Stomach smooth muscle (tissue), 2 donors: ENCODE measurements around the gene ZNF740.
A peak's percentile ranks its signal among the peaks of the same experiment; 100 is the strongest.

Experiments used
- H3K27ac ChIP-seq: one replicate; pipeline ENCODE4 v1.7.0; 2013; ENCODE audit warnings: mild to moderate bottlenecking, low read length, inconsistent platforms
- H3K27me3 ChIP-seq, 2 donors: one replicate each; pipeline ENCODE4 v1.7.0; 2013; ENCODE audit warnings: low read length in 2 of 2; ENCODE audit not compliant: insufficient read depth in 2 of 2, control insufficient read depth in 1 of 2
- H3K36me3 ChIP-seq, 2 donors: one replicate each; pipeline ENCODE4 v1.7.0; 2013; ENCODE audit warnings: low read length in 2 of 2; ENCODE audit not compliant: control insufficient read depth in 2 of 2, insufficient read depth in 2 of 2
- H3K4me1 ChIP-seq: one replicate; pipeline ENCODE4 v1.7.0; 2013; ENCODE audit warnings: low read length; ENCODE audit not compliant: control insufficient read depth, insufficient read depth
- H3K4me3 ChIP-seq, 2 donors: one replicate each; pipeline ENCODE4 v1.7.0; 2013; ENCODE audit warnings: low read length in 2 of 2
- H3K9ac ChIP-seq, 2 donors: one replicate each; pipeline ENCODE4 v1.7.0; 2013; ENCODE audit warnings: low read length in 2 of 2, mild to moderate bottlenecking in 1 of 2
- H3K9me3 ChIP-seq, 2 donors: one replicate each; pipeline ENCODE4 v1.7.0; 2013; ENCODE audit warnings: low read length in 2 of 2; ENCODE audit not compliant: control insufficient read depth in 2 of 2
- donor health status: healthy.
- donor health status: Pancreatic carcinoma.

ZNF740 gene, protein sequence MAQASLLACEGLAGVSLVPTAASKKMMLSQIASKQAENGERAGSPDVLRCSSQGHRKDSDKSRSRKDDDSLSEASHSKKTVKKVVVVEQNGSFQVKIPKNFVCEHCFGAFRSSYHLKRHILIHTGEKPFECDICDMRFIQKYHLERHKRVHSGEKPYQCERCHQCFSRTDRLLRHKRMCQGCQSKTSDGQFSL

DNA sequence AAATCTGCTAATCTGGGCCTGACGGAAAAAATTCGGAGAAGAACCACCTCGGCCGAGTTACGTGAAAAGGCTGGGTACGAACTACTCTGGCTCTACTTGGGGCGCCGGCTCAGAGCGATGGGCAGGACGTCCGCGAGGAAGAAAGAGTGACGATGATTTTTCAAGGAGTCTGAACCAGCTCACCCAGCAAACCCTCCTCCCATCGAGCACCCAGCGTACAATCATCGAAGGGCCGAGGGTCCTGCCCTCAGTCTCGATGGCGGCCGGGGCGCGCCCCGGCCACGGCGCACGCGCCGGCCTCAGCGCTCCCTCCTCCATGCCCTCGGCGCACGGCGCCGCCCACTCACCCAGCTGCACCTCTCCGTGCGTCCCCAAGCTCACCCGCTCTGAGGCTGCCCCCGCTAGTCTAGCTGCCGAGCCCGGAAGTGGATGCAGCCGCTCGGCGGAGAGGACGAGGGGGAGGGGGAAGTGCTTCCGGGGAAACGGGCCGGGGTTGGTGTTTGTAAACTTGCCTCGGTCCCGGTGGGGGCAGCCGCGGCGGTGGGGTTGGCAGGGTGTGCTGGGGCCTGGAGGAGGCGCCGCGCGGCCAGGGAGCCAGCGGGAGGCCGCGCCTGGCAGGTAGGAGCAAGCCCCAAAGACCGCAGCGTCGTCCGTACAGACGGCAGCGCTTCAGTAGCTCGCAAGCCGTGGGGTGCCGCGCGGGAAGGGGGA lies at the start of gene ZNF740, which contains the start of gene CSAD:
Gene ZNF740 (plus strand): TSS at position 503 of the 711 bp plus-strand sequence. CDS start 1,262 bp downstream, outside the sequence.
Gene CSAD (minus strand): TSS at position 706 of the 711 bp plus-strand sequence. CDS start 7,455 bp downstream, outside the sequence.
- peak within 1 kb of the TSS; percentile 96 for H3K27ac ChIP-seq
- H3K4me3 ChIP-seq = peak within 1 kb of the TSS; percentile 86 to 87
- H3K9ac ChIP-seq = peak within 1 kb of the TSS; percentile 75 to 95
- peaks cover 40% of the 10 kb centered on the region for H3K4me1 ChIP-seq
- no peaks in the 10 kb centered on the region for H3K9me3 ChIP-seq
- peaks cover 20 to 25% of the 10 kb centered on the region in 2 donors for H3K36me3 ChIP-seq
- no peaks in the 10 kb centered on the region for H3K27me3 ChIP-seq

DNA sequence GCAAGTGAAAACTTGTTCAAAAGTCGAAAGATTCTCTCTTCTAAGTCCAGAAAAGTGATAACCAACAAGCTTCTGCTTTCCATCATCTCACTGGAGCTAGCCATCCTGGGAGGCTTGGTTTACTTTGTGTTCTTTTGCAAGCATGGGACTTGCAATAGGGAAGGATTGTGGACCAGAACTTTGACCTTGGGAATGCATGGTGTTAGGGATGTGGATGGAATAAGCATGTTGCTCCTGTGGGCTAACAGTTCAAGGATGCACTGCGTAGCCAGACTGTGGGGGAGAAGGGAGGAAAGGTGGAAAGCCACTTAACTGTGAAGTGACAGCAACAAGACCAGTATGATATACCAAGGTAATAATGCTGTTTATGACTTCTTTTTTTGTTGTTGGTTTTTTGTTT lies 48.7 kb upstream of the ZNF740 start:
- H3K4me3 ChIP-seq = no peak overlapping the region
- H3K36me3 ChIP-seq = no peaks in the 10 kb centered on the region
- no peak overlapping the region for H3K27ac ChIP-seq
- peaks cover 0 to 4% of the 10 kb centered on the region in 2 donors for H3K9me3 ChIP-seq
- no peak overlapping the region for H3K9ac ChIP-seq
- H3K27me3 ChIP-seq = no peaks in the 10 kb centered on the region
- H3K4me1 ChIP-seq = no peaks in the 10 kb centered on the region

DNA sequence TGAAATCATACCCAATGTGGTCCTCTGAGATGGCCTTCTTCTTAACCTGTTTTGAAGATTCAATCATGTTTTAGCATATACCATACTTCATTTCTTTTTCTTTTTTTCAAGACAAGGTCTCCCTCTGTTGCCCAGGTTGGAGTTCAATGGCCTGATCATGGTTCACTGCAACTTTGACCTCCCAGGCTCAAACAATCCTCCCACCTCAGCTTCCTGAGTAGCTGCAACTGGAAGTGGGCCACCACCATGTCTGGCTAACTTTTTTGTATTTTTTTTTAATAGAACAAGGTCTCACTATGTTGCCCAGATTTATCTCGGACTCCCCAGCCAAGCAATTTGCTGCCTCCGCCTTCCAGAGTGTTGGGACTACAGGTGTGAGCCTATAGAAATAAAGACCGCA lies 46.8 kb upstream of the ZNF740 start:
- H3K9ac ChIP-seq = no peak overlapping the region
- peaks cover 0 to 6% of the 10 kb centered on the region in 2 donors for H3K9me3 ChIP-seq
- H3K4me1 ChIP-seq = no peaks in the 10 kb centered on the region
- no peak overlapping the region for H3K4me3 ChIP-seq
- no peaks in the 10 kb centered on the region for H3K36me3 ChIP-seq
- no peak overlapping the region for H3K27ac ChIP-seq
- H3K27me3 ChIP-seq = no peaks in the 10 kb centered on the region

DNA sequence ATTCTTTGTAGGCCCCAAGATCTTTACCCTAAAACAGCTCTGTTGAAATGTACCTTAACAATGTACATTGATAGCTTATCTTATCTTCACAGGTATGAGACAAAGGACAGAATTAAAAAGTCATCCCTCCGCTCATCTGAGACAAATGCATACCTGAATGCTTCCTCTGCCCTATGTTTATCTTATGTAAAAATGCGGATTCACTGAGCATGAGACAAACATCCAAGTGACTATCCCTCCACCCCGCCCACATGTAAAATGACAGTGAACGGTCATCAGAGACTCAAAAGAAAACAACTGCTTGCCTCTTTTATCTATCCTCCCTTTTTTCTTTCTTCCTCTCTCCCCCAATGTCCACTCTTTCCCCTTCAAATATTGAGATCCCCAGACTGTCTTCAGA lies 37.2 kb upstream of the ZNF740 start:
- H3K4me1 ChIP-seq = no peaks in the 10 kb centered on the region
- H3K27ac ChIP-seq = no peak overlapping the region
- no peaks in the 10 kb centered on the region for H3K36me3 ChIP-seq
- no peak overlapping the region for H3K4me3 ChIP-seq
- H3K9ac ChIP-seq = no peak overlapping the region
- H3K27me3 ChIP-seq = no peaks in the 10 kb centered on the region
- H3K9me3 ChIP-seq = no peaks in the 10 kb centered on the region

DNA sequence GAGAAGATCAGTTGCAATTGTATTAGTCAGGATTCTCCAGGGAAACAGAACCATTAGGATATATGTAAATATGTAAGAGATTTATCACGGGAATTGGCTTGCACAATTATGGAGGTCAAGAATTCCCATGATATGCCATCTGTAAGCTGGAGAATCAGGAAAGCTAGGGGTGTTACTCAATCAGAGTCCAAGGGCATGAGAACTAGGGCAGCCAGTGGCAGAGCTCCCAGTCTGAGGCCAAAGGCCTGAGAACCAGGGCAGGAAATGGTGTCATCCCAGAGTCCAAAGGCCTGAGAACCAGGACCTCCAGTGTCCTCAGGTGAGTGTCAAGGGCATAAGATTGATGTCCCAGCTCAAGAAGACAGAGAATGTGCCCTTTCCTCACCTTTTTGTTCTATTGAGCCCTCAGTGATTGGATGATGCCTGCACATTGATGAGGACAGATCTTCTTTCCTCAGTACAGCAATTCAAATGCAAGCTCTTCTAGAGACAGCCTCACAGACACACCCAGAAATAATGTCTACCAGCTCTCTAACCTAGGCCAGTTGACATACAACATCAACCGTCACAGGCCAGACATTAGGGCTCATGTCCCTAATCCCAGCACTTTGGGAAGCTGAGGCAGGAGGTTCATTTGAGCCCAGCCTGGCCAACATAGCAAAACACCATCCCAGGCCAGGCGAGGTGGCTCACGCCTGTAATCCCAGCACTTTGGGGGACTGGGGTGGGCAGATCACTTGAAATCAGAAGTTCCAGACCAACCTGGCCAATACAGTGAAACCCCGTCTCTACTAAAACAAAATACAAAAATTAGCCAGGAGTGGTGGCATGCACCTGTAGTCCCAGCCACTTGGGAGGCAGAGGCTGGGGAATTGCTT lies 34.9 kb upstream of the ZNF740 start:
- Histone ChIP-seq H3K27ac (no peak overlapping the region), H3K4me1 (no peaks in the 10 kb centered on the region), H3K9ac (no peak overlapping the region), H3K27me3 (no peaks in the 10 kb centered on the region), H3K9me3 (no peaks in the 10 kb centered on the region), H3K4me3 (no peak overlapping the region), H3K36me3 (no peaks in the 10 kb centered on the region)

DNA sequence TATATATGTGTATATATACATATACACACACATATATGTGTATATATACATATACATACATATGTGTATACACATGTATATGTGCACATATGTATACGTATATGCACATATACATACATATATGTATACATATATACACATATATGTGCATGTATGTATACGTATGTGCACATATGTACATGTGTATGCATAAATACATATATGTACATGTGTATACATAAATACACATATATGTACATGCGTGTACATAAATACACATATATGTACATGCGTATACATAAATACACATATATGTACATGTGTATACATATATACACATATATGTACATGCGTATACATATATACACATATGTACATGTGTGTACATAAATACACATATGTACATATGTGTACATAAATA lies 33.3 kb upstream of the ZNF740 start:
- Histone ChIP-seq H3K27me3 (no peaks in the 10 kb centered on the region), H3K9ac (no peak overlapping the region), H3K36me3 (no peaks in the 10 kb centered on the region), H3K27ac (no peak overlapping the region), H3K9me3 (no peaks in the 10 kb centered on the region), H3K4me1 (no peaks in the 10 kb centered on the region), H3K4me3 (no peak overlapping the region)

DNA sequence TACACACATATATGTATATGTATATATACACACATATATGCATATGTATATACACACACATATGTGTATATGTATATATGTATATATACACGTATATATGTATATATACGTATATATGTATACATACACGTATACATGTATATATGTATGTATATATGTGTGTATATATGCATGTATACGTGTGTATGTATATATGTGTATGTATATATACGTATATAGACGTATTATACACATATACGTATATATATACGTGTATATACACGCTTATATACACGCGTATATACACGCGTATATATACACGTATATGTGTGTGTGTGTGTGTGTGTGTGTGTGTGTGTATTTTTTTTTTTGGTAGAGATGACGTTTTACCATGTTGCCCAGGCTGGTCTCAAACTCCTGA lies 32.9 kb upstream of the ZNF740 start:
- no peak overlapping the region for H3K9ac ChIP-seq
- H3K4me1 ChIP-seq = no peaks in the 10 kb centered on the region
- no peak overlapping the region for H3K4me3 ChIP-seq
- no peak overlapping the region for H3K27ac ChIP-seq
- no peaks in the 10 kb centered on the region for H3K36me3 ChIP-seq
- H3K9me3 ChIP-seq = no peaks in the 10 kb centered on the region
- H3K27me3 ChIP-seq = no peaks in the 10 kb centered on the region

DNA sequence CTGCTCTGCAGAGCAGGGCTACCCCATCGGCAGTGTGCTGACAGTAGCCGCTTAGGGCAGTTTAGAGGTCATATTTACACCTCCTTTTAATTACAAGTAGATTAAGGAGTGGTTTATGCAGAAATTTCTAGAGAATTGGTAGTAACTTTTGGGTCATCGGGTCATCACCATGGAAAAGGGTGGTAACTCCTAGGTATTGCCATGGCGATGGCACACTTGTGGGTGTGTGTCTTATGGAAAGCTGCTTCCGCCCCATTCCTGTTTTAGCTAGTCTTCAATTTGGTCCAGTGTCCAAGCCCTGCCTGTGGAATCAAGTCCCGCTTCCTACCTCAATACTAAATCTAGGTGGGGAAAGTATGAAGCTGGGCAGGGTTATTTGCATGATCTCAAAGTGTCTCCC lies 29.5 kb upstream of the ZNF740 start:
- Histone ChIP-seq H3K27ac (no peak overlapping the region), H3K9ac (no peak overlapping the region), H3K9me3 (no peaks in the 10 kb centered on the region), H3K27me3 (no peaks in the 10 kb centered on the region), H3K4me3 (no peak overlapping the region), H3K36me3 (no peaks in the 10 kb centered on the region), H3K4me1 (no peaks in the 10 kb centered on the region)

DNA sequence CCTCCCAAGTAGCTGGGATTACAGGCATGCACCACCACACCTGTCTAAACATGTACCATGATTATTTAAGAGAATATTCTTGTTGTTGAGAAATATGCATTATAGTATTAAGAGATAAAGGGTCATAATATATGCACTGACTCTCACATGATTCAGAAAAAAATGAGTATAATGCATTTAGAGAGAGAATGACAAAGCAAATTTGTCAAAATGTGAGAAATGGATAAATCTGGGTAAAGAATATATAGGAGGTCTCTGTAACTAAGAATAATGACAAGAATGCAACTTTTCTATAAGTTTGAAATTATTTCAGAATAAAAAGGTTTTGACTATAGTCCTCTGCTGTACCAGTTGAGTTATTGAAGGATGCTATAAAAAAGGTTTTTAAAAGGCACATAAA lies 28.1 kb upstream of the ZNF740 start:
- no peaks in the 10 kb centered on the region for H3K4me1 ChIP-seq
- no peaks in the 10 kb centered on the region for H3K27me3 ChIP-seq
- no peak overlapping the region for H3K9ac ChIP-seq
- H3K27ac ChIP-seq = no peak overlapping the region
- H3K36me3 ChIP-seq = no peaks in the 10 kb centered on the region
- H3K4me3 ChIP-seq = no peak overlapping the region
- H3K9me3 ChIP-seq = no peaks in the 10 kb centered on the region

DNA sequence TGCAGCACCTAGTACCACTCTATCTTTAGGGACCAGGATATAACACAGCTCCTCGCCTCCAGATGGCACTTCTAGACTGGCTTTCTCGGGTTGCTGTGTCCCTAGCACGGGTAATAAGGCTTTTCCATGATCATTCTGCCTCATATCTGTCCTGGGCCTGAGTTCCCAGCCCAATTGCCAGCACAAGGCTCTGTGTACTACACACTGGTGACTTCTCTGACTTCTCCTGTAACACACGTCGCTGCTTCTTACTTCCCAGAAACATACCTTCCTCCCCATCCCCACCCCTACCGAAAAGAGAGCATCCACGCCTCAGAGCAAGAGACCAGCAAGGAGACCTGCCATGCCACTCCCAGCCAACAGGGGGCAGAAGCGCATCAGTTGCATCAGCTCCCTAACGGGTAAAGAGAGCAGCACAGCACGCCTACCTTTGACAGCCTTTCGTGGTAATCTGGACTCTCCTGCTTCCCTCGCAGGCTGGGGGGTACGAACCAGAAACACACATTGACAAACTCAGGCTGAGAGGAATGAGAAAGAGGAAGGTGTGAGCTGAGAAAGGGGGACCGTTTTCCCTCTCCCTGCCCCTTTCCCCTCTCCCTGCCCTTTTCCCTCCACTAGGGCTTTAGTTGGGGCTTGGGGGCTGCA lies 21.2 kb upstream of the ZNF740 start:
- Histone ChIP-seq H3K9ac (peak overlapping the region; percentile 42 to 51), H3K9me3 (no peaks in the 10 kb centered on the region)

More for the DNA sequence above, 21.2 kb upstream of the ZNF740 start:
- peaks cover 12% of the 10 kb centered on the region for H3K4me1 ChIP-seq
- peak overlapping the region in 1 of 2 donors; percentile 22 for H3K4me3 ChIP-seq
- H3K27ac ChIP-seq = no peak overlapping the region
- no peaks in the 10 kb centered on the region for H3K27me3 ChIP-seq
- peaks cover 0 to 10% of the 10 kb centered on the region in 2 donors for H3K36me3 ChIP-seq
